ENCODE measurements around the gene SLU7.

GRCh38 chr5:160359816-160360215, 59.1 kb downstream of the SLU7 start:
- TF ChIP-seq CTCF (IDR thresholded peaks at IDR 0.05; ENCODE audit: insufficient read depth, low read depth, low read length) (no peak), EZH2 (IDR thresholded peaks at IDR 0.05; ENCODE audit: insufficient read depth, low read length) (no peak)
